Loucy (cell line): ENCODE results near the gene PHRF1.

Experiments used
- EZH2phosphoT487 ChIP-seq: fragments of 200-600 bp; IDR thresholded peaks from 2 replicates; pipeline ENCODE4 v1.6.1; 2018; ENCODE audit warnings: antibody characterized with exemption, mild to moderate bottlenecking, moderate library complexity, borderline replicate concordance
- TF ChIP-seq, protein P1 (sequence below): fragments of 200-600 bp; sonication (generic); conservative IDR thresholded peaks from 2 replicates; pipeline ENCODE4 v1.5.1; 2014; ENCODE audit warnings: mild to moderate bottlenecking, antibody characterized with exemption, low read length

DNA sequence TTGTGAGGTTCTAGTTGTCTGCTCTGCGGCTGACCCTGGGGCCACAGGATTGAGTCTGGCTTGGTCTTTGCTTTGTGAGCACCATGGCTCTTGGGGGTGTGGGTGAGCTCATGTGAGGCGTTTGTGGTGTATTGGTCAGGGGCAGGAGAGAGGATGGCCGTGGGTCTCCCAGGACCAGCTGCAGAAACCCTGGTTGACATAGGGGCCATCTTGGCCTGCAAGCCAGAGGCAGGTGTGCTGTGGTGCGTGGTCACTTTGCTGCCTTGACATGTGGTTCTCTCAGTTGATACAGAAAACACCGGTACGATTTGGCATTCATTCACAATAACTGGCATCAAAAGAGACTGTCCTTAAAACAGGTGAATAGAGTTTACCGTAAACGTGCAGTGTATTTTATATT is 11.3 kb downstream of the PHRF1 start:
- no peak for TF ChIP-seq EZH2phosphoT487
- TF ChIP-seq, protein P1, sequence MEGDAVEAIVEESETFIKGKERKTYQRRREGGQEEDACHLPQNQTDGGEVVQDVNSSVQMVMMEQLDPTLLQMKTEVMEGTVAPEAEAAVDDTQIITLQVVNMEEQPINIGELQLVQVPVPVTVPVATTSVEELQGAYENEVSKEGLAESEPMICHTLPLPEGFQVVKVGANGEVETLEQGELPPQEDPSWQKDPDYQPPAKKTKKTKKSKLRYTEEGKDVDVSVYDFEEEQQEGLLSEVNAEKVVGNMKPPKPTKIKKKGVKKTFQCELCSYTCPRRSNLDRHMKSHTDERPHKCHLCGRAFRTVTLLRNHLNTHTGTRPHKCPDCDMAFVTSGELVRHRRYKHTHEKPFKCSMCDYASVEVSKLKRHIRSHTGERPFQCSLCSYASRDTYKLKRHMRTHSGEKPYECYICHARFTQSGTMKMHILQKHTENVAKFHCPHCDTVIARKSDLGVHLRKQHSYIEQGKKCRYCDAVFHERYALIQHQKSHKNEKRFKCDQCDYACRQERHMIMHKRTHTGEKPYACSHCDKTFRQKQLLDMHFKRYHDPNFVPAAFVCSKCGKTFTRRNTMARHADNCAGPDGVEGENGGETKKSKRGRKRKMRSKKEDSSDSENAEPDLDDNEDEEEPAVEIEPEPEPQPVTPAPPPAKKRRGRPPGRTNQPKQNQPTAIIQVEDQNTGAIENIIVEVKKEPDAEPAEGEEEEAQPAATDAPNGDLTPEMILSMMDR: no peak
